DLD1 (cell line): Measurements from ENCODE around the gene NME4.
"Not testable (repeated sequence)": the region's sequence is repeated elsewhere in the genome, so short reads cannot be mapped to it uniquely, and the experiment has no call there.

Experiments used
- in situ Hi-C: cut with HindIII; loops from 2 replicates; pipeline ENCODE4 v1.10.0; 2017; ENCODE audit warnings: low sequenced_read_pairs

The NME4 gene

GRCh38 chr16:396199-396598, 800 bp upstream of the NME4 start:
- in situ Hi-C loops = no loop called here

GRCh38 chr16:396605-397004, 394 bp upstream of the NME4 start:
- in situ Hi-C loops = no loop called here

DNA sequence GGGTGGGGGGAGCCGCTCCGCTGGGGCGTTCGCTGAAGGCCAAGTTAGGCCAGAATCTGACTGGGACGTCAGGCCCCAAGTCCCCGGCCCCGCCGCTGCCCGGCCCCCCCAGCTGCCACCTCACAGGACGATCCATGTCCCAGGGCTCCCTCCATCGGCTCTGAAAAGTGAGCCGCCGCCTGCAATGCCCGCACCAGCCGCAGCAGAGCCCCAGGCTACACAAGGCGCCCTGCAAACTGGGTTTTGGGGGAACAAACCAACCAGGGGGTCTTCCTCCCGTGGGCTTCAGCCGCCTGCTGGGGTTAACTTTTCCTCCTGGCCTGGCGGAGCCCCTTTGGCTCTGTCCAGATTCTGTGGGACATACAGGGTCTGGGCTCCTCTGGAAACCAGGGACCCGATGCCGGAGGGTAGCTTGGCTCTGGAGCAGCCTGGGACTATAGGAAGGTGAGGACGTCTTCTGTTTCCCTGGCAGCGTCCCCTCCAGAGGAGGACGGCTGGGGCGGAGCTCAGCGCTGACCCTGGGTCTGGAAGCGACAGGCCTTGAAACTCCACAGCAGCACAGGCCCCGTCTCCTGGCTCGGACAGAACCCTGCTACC, 835 bp downstream of the NME4 start:
- in situ Hi-C loops = no loop called here

- in situ Hi-C loops = no loop called here
These were observed 1.8 kb downstream of the NME4 start for GRCh38 chr16:398561-399339.

- in situ Hi-C loops = no loop called here
These were observed 2.5 kb downstream of the NME4 start for GRCh38 chr16:399340-400019.

- in situ Hi-C loops = no loop called here
These were observed 3.1 kb downstream of the NME4 start for GRCh38 chr16:400061-400591.

- in situ Hi-C loops = no loop called here
These were observed 4.7 kb downstream of the NME4 start, which contains the start of gene DECR2 for GRCh38 chr16:401468-402348. DECR2 (plus strand) TSS chr16:401885; CDS start chr16:401964, 79 bp downstream.

GRCh38 chr16:404971-405486, 8.0 kb downstream of the NME4 start:
- in situ Hi-C loops = no loop called here

DNA sequence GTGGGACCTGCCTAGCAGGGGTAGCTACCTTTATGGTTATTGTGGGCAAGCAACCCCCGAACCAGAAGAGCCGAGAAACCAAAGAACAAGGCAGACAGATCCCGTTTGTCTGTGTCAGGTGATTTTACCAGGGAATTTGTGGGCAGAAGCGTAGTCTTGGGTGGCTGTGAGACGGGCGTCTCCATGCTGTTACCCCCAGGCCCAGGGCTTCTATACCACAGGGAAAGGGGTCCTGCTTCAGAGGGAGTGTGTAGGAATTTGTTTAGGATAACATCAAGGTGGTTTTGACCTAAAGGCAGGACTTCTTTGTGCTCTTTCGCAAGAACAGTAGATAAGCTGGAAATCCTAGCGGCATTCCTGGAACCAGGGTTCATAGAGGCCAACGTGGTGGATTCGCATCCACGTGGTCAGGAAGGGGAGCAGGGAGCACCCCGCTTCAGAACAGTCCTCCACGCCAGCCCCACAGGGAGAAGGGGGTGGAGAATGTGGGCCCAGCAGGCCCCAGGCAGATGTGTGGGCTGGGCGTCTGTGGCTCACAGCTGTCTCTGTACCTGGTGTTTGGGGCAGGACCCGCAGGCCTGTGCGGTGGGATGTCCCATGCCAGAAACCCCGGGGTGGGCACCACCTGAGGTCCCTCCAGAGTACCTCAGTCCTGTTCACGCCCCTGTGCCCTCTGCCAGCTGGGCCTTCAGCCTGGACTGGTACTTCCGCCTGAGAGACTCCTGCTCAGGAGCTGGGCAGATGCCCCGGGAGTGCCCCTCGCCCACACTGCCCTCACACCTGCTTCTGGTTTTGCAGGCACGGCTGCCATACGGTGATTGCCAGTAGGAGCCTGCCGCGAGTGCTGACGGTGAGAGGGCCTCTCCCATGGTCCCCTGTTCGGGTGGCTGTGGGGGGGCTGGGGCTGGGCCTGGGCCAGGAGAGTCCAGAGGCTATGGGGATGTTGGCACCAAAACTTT, 8.8 kb downstream of the NME4 start:
- in situ Hi-C loops = no loop called here

DNA sequence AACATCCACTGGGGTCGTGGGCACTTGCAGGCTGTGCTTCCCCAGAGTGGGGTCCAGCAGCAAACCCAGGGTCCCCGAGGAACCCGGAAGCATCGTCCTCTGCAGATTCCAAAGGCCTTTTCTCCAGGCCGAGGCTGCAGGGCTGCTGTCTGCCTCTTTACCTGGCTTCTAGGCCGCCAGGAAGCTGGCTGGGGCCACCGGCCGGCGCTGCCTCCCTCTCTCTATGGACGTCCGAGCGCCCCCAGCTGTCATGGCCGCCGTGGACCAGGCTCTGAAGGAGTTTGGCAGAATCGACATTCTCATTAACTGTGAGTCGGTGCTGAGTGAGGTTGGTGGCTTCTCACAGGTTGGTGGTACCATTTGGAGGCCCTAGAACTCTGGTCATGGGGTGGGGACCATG, 10.3 kb downstream of the NME4 start:
- in situ Hi-C loops = no loop called here

DNA sequence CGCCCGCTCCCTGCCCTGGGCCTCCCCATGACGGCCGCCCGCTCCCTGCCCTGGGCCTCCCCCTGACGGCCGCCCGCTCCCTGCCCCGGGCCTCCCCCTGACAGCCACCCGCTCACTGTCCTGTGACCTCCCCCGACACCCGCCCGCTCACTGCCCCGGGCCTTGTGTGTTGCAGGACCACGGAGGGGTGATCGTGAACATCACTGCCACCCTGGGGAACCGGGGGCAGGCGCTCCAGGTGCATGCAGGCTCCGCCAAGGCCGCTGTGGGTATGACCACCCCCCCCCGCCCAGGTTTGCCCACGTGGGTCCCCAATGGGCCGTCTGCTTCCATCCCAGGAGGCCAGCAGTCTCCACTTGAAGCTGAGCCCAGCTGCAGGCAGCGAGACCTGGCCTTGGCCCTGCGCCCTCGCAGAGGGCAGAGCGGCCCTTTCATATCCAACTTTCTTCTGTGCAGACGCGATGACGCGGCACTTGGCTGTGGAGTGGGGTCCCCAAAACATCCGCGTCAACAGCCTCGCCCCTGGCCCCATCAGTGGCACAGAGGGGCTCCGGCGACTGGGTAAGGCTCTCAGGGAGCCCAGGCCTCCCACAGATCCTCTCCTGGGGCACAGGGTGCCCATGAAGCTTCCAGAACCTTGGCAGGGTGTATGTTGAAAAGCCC, 13.6 kb downstream of the NME4 start:
- in situ Hi-C loops = no loop called here

DNA sequence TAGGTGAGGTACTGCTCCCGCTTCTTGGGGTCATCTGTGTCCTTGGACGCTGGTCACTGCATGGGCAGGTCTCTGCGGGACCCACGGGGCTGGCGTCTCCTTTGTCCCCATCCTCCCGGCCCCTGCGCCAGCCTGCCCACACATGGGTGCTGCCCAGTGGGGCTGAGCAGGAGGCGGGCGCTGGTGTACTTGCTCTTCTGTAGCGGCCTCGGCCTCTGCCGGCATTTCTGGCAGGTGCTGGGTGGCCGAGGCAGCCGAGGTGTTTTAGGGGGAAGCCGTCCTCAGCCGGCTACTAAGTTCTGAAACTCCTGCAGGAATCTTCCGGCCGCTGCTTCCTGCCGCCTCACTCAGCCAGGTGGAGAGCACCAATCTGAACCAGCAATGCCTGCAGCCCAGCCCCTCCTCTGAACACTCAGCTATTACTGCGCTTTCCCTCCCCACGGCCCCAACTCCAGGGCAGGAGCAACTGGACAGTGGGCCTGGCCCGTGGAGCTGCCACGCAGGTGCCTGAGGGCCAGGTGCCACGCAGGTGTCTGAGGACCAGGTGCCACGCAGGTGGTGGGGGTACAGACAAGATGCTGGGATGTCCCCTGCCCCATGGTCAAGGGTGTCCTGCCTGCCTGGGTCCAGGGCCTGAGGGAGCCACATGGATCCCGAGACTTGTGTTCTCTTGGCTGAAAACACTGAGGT, 14.7 kb downstream of the NME4 start:
- in situ Hi-C loops = no loop called here

GRCh38 chr16:414395-415169, 17.6 kb downstream of the NME4 start:
- in situ Hi-C loops = no loop called here

GRCh38 chr16:415170-415498, 18.1 kb downstream of the NME4 start:
- in situ Hi-C loops = not testable (repeated sequence)

DNA sequence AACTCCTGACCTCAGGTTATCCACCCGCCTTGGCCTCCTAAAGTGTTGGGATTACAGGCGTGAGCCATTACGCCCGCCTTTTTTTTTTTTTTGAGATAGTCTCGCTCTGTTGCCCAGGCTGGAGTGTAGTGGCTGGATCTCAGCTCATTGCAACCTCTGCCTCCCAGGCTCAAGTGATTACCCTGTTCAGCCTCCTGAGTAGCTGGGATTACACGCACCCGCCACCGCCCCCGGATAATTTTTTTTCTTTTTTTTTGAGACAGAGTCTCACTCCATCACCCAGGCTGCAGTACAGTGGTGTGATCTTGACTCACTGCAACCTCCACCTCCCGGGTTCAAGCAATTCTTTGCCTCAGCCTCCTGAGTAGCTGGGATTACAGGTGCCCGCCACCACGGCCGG, 25.2 kb downstream of the NME4 start:
- in situ Hi-C loops = not testable (repeated sequence)

DNA sequence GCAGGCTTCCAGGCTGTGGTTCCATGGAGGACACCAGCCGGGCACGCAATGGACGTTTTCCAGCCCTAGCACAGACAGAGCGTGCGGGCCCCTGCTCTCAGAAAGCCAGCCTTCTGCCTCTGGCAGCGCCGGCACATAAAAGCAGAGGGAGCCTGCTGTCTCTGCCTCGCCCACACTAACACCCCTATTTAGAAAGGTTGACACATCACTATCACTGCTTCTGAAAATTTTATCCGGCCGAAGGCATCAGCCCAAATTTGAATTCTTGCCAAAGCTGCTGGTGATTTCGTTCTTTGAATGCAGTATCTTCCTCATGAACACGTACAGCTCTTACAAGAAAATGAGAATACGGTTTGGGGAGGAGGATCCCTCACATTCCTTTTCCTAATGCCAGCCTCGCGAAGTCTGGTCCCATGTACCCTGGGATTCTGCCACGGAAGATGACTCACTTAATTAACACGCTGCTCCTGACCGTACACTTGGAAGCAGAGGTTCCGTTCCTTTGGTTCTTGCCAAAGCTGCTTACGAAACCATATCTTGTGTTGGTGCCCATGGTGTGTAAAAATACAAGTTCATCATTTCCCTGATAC, 27.1 kb downstream of the NME4 start:
- in situ Hi-C loops = no loop called here

DNA sequence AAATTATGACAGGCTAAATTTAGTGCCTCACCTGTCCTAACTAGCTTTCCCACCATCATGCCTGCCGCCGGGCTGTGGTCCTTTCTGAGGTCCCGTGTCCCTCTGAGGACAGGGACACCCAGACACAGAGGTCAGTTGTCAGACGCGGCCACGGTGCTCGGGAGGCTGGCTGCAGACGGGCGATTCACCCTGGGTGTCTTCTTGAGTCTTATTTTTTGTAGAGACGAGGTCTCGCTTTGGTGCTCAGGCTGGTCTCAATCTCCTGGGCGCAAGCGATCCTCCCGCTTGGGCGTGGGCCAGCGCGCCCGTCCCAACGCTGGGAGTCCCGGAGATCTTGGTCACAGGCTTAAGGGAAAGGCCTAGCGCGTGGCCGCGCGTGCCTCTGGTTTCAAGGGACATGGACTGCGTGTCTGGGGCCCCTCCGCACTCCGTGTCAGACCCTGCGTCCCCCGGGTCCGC, 27.7 kb downstream of the NME4 start:
- in situ Hi-C loops = no loop called here
